ENCODE measurements around the gene KMT2D. TPM values are rescaled to one million over a fixed set of nuclear protein-coding genes. Genes with fewer than 3 reads are reported as not detected.

KMT2D gene
- total RNA-seq, 2 experiments from 2014 or later: 48.3 to 58.2 TPM

- peaks cover 29% of the 10 kb centered on the region for H3K4me1 Mint-ChIP-seq
- H3K27ac Mint-ChIP-seq: no peak overlapping the region
- ChIA-PET CTCF (interaction anchor here (0.6 to 9.1 kb wide), 15 partner anchors 8 to 237 kb away, joined by 3 to 124 read pairs (median 3); partner anchors contain the start of genes LMBR1L and WNT1), POLR2A (interaction anchor here (0.6 to 1.9 kb wide), 4 partner anchors 32 to 638 kb away, joined by 3 to 5 read pairs (median 3); partner anchors contain the start of gene SPATS2)
- peaks cover 46% of the 10 kb centered on the region for H3K27me3 Mint-ChIP-seq
- intact Hi-C loops (cut with DNase I, micrococcal nuclease): loop anchor here in 1 of 2 experiments (5.0 kb wide), 2 partner anchors 98 to 113 kb away; partner anchors contain the start of gene DDN
- DNase-seq: no peak
- peaks cover 15% of the 10 kb centered on the region for H3K36me3 Mint-ChIP-seq (ENCODE audit: low read depth)
- H3K4me3 Mint-ChIP-seq: no peak overlapping the region
- no peaks in the 10 kb centered on the region for H3K9me3 Mint-ChIP-seq (ENCODE audit: low read depth)
- no peak for ATAC-seq
Measured at GRCh38 chr12:49094975-49095365, 34.4 kb upstream of the KMT2D start.

GRCh38 chr12:49094160-49094974, 33.8 kb upstream of the KMT2D start, which contains the start of gene DHH:
DHH (minus strand) TSS chr12:49094801; CDS start chr12:49094512, 289 bp downstream.
- Mint-ChIP-seq H3K27me3 (peaks cover 50% of the 10 kb centered on the region), H3K36me3 (ENCODE audit: low read depth) (peaks cover 10% of the 10 kb centered on the region), H3K4me3 (no peak within 1 kb of the TSS), H3K27ac (no peak within 1 kb of the TSS), H3K9me3 (ENCODE audit: low read depth) (no peaks in the 10 kb centered on the region), H3K4me1 (peaks cover 32% of the 10 kb centered on the region)
- intact Hi-C loops (cut with DNase I, micrococcal nuclease): loop anchor here in 1 of 2 experiments (5.0 kb wide), 2 partner anchors 97 to 112 kb away; partner anchors contain the start of gene DDN
- POLR2A ChIA-PET: interaction anchor here (0.5 to 1.9 kb wide), 7 partner anchors 33 to 638 kb away, joined by 3 to 7 read pairs (median 5); partner anchors contain the start of genes SPATS2 and TUBA1B
- DNase-seq (peak; percentile 16), ATAC-seq (no peak)
- CTCF ChIA-PET: interaction anchor here (0.7 to 9.1 kb wide), 21 partner anchors 9 to 237 kb away, joined by 3 to 124 read pairs (median 4); partner anchors contain the start of genes LMBR1L, RHEBL1 and WNT1

GRCh38 chr12:49093792-49094159, 33.2 kb upstream of the KMT2D start:
- Mint-ChIP-seq H3K4me1 (peaks cover 33% of the 10 kb centered on the region), H3K4me3 (no peak overlapping the region), H3K27ac (no peak overlapping the region), H3K9me3 (ENCODE audit: low read depth) (no peaks in the 10 kb centered on the region), H3K27me3 (peaks cover 55% of the 10 kb centered on the region), H3K36me3 (ENCODE audit: low read depth) (peaks cover 10% of the 10 kb centered on the region)
- DNase-seq (no peak), ATAC-seq (no peak)
- ChIA-PET POLR2A (interaction anchor here (0.5 to 1.9 kb wide), 4 partner anchors 33 to 94 kb away, joined by 5 to 7 read pairs (median 6); partner anchors contain the start of gene TUBA1B), CTCF (interaction anchor here (0.6 to 9.1 kb wide), 21 partner anchors 8 to 531 kb away, joined by 3 to 124 read pairs (median 4); partner anchors contain the start of genes LMBR1L, RHEBL1, TUBA1A and WNT1)
- intact Hi-C loops (cut with DNase I, micrococcal nuclease): loop anchor here in 1 of 2 experiments (5.0 kb wide), 2 partner anchors 96 to 111 kb away; partner anchors contain the start of gene DDN

GRCh38 chr12:49092816-49093406, 32.3 kb upstream of the KMT2D start:
- ATAC-seq (no peak), DNase-seq (no peak)
- H3K9me3 Mint-ChIP-seq (ENCODE audit: low read depth): no peaks in the 10 kb centered on the region
- ChIA-PET CTCF (interaction anchor here (0.5 to 6.0 kb wide), 26 partner anchors 8 to 532 kb away, joined by 3 to 43 read pairs (median 5); partner anchors contain the start of genes LMBR1L, RHEBL1 and TUBA1A), POLR2A (interaction anchor here (1.0 to 1.3 kb wide), 2 partner anchors 39 to 95 kb away, joined by 3 to 5 read pairs; partner anchors contain the start of gene TUBA1B)
- H3K36me3 Mint-ChIP-seq (ENCODE audit: low read depth): peaks cover 9% of the 10 kb centered on the region
- H3K27ac Mint-ChIP-seq: no peak overlapping the region
- intact Hi-C loops (cut with DNase I, micrococcal nuclease): loop anchor here (1.0 to 5.0 kb wide), 4 partner anchors 29 to 113 kb away; partner anchors contain the start of gene DDN (in 1 of the 2)
- H3K4me1 Mint-ChIP-seq: peaks cover 39% of the 10 kb centered on the region
- H3K4me3 Mint-ChIP-seq: no peak overlapping the region
- H3K27me3 Mint-ChIP-seq: peaks cover 60% of the 10 kb centered on the region

GRCh38 chr12:49092086-49092815, 31.7 kb upstream of the KMT2D start:
- Mint-ChIP-seq H3K4me1 (peaks cover 43% of the 10 kb centered on the region), H3K9me3 (ENCODE audit: low read depth) (no peaks in the 10 kb centered on the region), H3K4me3 (peak overlapping the region; percentile 12), H3K27ac (no peak overlapping the region), H3K27me3 (peaks cover 60% of the 10 kb centered on the region), H3K36me3 (ENCODE audit: low read depth) (peaks cover 7% of the 10 kb centered on the region)
- DNase-seq (peak; percentile 81), ATAC-seq (peak; percentile 49)
- POLR2A ChIA-PET: interaction anchor here (1.0 kb wide), 1 partner anchor 39 kb away, joined by 3 read pairs; the partner anchor contains the start of gene TUBA1B
- intact Hi-C loops (cut with DNase I, micrococcal nuclease): loop anchor here (1.0 to 5.0 kb wide), 4 partner anchors 28 to 112 kb away; partner anchors contain the start of gene DDN (in 1 of the 2)
- CTCF ChIA-PET: interaction anchor here (0.5 to 6.0 kb wide), 24 partner anchors 11 to 265 kb away, joined by 3 to 43 read pairs (median 4); partner anchors contain the start of genes DDN, LMBR1L, RHEBL1 and TUBA1A

- H3K4me1 Mint-ChIP-seq: peaks cover 43% of the 10 kb centered on the region
- H3K27me3 Mint-ChIP-seq: peaks cover 62% of the 10 kb centered on the region
- intact Hi-C loops (cut with DNase I, micrococcal nuclease): loop anchor here (1.0 to 5.0 kb wide), 6 partner anchors 27 to 255 kb away; partner anchors contain the start of genes DDN (in 1 of the 2) and DNAJC22 (in 1 of the 2)
- DNase-seq (no peak), ATAC-seq (no peak)
- no peaks in the 10 kb centered on the region for H3K9me3 Mint-ChIP-seq (ENCODE audit: low read depth)
- no peak overlapping the region for H3K27ac Mint-ChIP-seq
- peaks cover 7% of the 10 kb centered on the region for H3K36me3 Mint-ChIP-seq (ENCODE audit: low read depth)
- POLR2A ChIA-PET: interaction anchor here (1.0 kb wide), 1 partner anchor 40 kb away, joined by 3 read pairs; the partner anchor contains the start of gene TUBA1B
- peak overlapping the region; percentile 12 for H3K4me3 Mint-ChIP-seq
- CTCF ChIA-PET: interaction anchor here (0.7 to 6.0 kb wide), 15 partner anchors 11 to 265 kb away, joined by 3 to 43 read pairs (median 5); partner anchors contain the start of genes DDN, LMBR1L, RHEBL1 and TUBA1A
Measured at GRCh38 chr12:49091836-49092085, 31.2 kb upstream of the KMT2D start.

- ATAC-seq (no peak), DNase-seq (peak; percentile 15)
- Mint-ChIP-seq H3K4me1 (peaks cover 43% of the 10 kb centered on the region), H3K9me3 (ENCODE audit: low read depth) (no peaks in the 10 kb centered on the region), H3K4me3 (peak overlapping the region; percentile 12), H3K27me3 (peaks cover 64% of the 10 kb centered on the region), H3K36me3 (ENCODE audit: low read depth) (peaks cover 3% of the 10 kb centered on the region), H3K27ac (no peak overlapping the region)
- ChIA-PET CTCF (interaction anchor here (0.7 to 6.0 kb wide), 15 partner anchors 12 to 266 kb away, joined by 3 to 43 read pairs (median 4); partner anchors contain the start of genes DDN, LMBR1L, RHEBL1 and TUBA1A), POLR2A (no interaction called here)
- intact Hi-C loops (cut with DNase I, micrococcal nuclease): loop anchor here (1.0 to 5.0 kb wide), 4 partner anchors 94 to 255 kb away; partner anchors contain the start of genes DDN (in 1 of the 2) and DNAJC22 (in 1 of the 2)
Measured at GRCh38 chr12:49091056-49091835, 30.7 kb upstream of the KMT2D start.

- H3K4me3 Mint-ChIP-seq: peak overlapping the region; percentile 58
- H3K27ac Mint-ChIP-seq: no peak overlapping the region
- H3K9me3 Mint-ChIP-seq (ENCODE audit: low read depth): no peaks in the 10 kb centered on the region
- ChIA-PET POLR2A (interaction anchor here (0.7 kb wide), 1 partner anchor 20 kb away, joined by 3 read pairs; no protein-coding TSS in a partner anchor), CTCF (interaction anchor here (0.7 to 6.5 kb wide), 14 partner anchors 11 to 587 kb away, joined by 3 to 102 read pairs (median 9); partner anchors contain the start of genes LMBR1L and TUBA1A)
- no peak for ATAC-seq
- intact Hi-C loops (cut with DNase I, micrococcal nuclease): loop anchor here (2.0 to 5.0 kb wide), 5 partner anchors 41 to 111 kb away; partner anchors contain the start of genes TUBA1B (in 2 of the 2), DDN (in 1 of the 2) and WNT1 (in 1 of the 2)
- peaks cover 58% of the 10 kb centered on the region for H3K27me3 Mint-ChIP-seq
- DNase-seq: peak; percentile 60
- H3K36me3 Mint-ChIP-seq (ENCODE audit: low read depth): no peaks in the 10 kb centered on the region
- peaks cover 43% of the 10 kb centered on the region for H3K4me1 Mint-ChIP-seq
Measured at GRCh38 chr12:49089821-49090773, 29.5 kb upstream of the KMT2D start.

Data from activated CD4-positive, alpha-beta T cell treated with anti-CD3 and anti-CD28 coated beads for 36 hours (primary cell).